ENCODE results near the gene AUP1.

GRCh38 chr2:74555610-74556103 is 26.2 kb upstream of the AUP1 start:
- TF ChIP-seq CTCF (IDR thresholded peaks at IDR 0.05; ENCODE audit: extremely low read depth in 1 of 2, insufficient read depth in 1 of 2, low read depth in 1 of 2, low read length in 2 of 2) (no peak), GATA2 (IDR thresholded peaks at IDR 0.05; ENCODE audit: insufficient read depth, insufficient read length, low read depth, low read length) (no peak), JUN (IDR thresholded peaks at IDR 0.05; ENCODE audit: borderline replicate concordance, insufficient read depth, insufficient read length, low read depth) (no peak), POLR2A (IDR thresholded peaks at IDR 0.05; ENCODE audit: low read depth, low read length) (no peak), EZH2 (IDR thresholded peaks at IDR 0.05; ENCODE audit: borderline replicate concordance, low read depth, low read length, severe bottlenecking) (no peak), POLR2AphosphoS5 (IDR thresholded peaks at IDR 0.05; ENCODE audit: insufficient read depth, low read depth, low read length) (no peak), MYC (IDR thresholded peaks at IDR 0.05; ENCODE audit: low read depth, low read length) (no peak), FOS (IDR thresholded peaks at IDR 0.05; ENCODE audit: borderline replicate concordance, insufficient read depth, low read length) (no peak)

All from endothelial cell of umbilical vein (primary cell).